ENCODE data around the gene ELF2. TPM values are rescaled to one million over a fixed set of nuclear protein-coding genes. Genes with fewer than 3 reads are reported as not detected.
"Not testable (repeated sequence)": the region's sequence is repeated elsewhere in the genome, so short reads cannot be mapped to it uniquely, and the experiment has no call there.

The ELF2 gene
- total RNA-seq, 2 donors from 2014 or later = 47.6 to 53.9 TPM

DNA sequence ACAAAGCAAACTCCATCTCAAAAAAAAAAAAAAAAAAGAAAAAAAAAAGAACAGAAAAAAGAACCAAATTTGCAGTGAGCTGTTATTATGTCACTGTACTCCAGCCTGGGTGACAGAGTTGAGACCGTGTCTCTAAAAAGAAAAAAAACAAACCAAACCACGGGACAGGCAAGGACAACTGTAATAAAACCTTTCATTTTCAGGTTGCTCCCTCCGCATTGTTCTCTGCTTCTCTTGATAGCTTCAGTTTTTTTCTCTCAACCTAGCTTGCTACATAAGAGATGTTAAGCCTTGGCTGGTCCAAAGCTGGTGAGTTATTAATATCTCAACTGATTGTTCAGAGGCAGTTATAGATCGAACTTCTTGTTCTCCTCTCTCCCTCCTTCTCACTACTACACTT lies 23.1 kb upstream of the ELF2 start:
- Mint-ChIP-seq H3K4me1 (no peaks in the 10 kb centered on the region), H3K27ac (no peak overlapping the region), H3K4me3 (no peak overlapping the region), H3K36me3 (ENCODE audit: low read depth) (no peaks in the 10 kb centered on the region), H3K27me3 (ENCODE audit: insufficient read depth) (no peaks in the 10 kb centered on the region), H3K9me3 (peaks cover 10% of the 10 kb centered on the region)
- Histone ChIP-seq H3K27me3 (ENCODE audit: control insufficient read depth, insufficient read depth, low read length, poor library complexity, severe bottlenecking) (no peaks in the 10 kb centered on the region), H3K4me3 (ENCODE audit: low read length) (no peak overlapping the region), H3K4me1 (ENCODE audit: control insufficient read depth, insufficient read depth, low read length) (no peaks in the 10 kb centered on the region), H3K27ac (ENCODE audit: low read depth, low read length) (no peak overlapping the region), H3K36me3 (ENCODE audit: control insufficient read depth, insufficient read depth, low read length) (no peaks in the 10 kb centered on the region), H3K9ac (ENCODE audit: extremely low read depth, low read length, poor library complexity, severe bottlenecking) (no peak overlapping the region), H3K9me3 (ENCODE audit: control insufficient read depth, low read length) (no peaks in the 10 kb centered on the region)
- WGBS, 2 experiments (ENCODE audit: insufficient coverage in 1 of 2, insufficient read length in 1 of 2) = 89 to 100% methylated on average over 3 of the region's 4 CpGs
- DNase-seq = no peak
- TF ChIP-seq, protein P1, sequence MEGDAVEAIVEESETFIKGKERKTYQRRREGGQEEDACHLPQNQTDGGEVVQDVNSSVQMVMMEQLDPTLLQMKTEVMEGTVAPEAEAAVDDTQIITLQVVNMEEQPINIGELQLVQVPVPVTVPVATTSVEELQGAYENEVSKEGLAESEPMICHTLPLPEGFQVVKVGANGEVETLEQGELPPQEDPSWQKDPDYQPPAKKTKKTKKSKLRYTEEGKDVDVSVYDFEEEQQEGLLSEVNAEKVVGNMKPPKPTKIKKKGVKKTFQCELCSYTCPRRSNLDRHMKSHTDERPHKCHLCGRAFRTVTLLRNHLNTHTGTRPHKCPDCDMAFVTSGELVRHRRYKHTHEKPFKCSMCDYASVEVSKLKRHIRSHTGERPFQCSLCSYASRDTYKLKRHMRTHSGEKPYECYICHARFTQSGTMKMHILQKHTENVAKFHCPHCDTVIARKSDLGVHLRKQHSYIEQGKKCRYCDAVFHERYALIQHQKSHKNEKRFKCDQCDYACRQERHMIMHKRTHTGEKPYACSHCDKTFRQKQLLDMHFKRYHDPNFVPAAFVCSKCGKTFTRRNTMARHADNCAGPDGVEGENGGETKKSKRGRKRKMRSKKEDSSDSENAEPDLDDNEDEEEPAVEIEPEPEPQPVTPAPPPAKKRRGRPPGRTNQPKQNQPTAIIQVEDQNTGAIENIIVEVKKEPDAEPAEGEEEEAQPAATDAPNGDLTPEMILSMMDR (conservative IDR thresholded peaks at IDR 0.05) = no peak

DNA sequence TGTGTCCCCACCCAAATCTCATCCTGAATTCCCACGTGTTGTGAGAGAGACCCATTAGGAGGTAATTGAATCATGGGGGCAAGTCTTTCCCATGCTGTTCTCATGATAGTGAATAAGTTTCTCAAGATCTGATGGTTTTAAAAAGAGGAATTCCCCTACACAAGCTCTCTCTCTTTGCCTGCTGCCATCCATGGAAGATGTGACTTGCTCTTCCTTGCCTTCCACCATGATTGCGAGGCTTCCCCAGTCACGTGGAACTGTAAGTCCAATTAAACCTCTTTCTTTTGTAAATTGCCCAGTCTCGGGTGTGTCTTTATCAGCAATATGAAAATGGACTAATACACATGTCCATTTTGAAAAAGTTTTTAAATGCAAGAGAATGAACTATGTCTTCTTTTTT lies 20.2 kb upstream of the ELF2 start:
- WGBS, 2 experiments (ENCODE audit: insufficient coverage in 1 of 2, insufficient read length in 1 of 2) = 84 to 94% methylated on average over 2 to 4 of the region's 4 CpGs
- H3K4me1 ChIP-seq (ENCODE audit: control insufficient read depth, insufficient read depth, low read length); H3K36me3 ChIP-seq (ENCODE audit: control insufficient read depth, insufficient read depth, low read length); H3K27me3 Mint-ChIP-seq (ENCODE audit: insufficient read depth); H3K27ac Mint-ChIP-seq; H3K9me3 ChIP-seq (ENCODE audit: control insufficient read depth, low read length); DNase-seq; H3K9ac ChIP-seq (ENCODE audit: extremely low read depth, low read length, poor library complexity, severe bottlenecking); H3K9me3 Mint-ChIP-seq; H3K36me3 Mint-ChIP-seq (ENCODE audit: low read depth); H3K27ac ChIP-seq (ENCODE audit: low read depth, low read length); H3K4me3 Mint-ChIP-seq; H3K4me1 Mint-ChIP-seq; H3K4me3 ChIP-seq (ENCODE audit: low read length); H3K27me3 ChIP-seq (ENCODE audit: control insufficient read depth, insufficient read depth, low read length, poor library complexity, severe bottlenecking): not testable (repeated sequence)

DNA sequence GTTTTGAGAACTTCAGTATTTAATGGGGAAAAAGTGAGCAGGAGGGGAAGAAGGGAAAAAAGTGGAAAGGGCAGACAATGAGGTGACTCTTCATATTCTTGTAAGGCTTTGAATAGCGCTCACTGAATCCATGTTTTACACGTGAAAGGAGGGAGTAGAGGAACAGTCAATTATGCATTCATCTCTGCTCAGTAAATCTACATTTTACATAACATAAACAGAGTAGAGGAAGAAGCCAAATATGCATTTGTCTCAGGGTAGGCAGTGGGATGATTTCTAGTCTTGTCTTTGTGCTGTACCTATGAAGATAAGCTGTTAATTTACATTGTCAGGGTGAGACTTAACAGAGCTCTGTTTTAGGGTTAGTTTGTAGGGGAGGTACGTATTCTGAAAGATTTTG lies 19.4 kb upstream of the ELF2 start:
- Mint-ChIP-seq H3K9me3 (peaks cover 10% of the 10 kb centered on the region), H3K4me3 (no peak overlapping the region), H3K4me1 (no peaks in the 10 kb centered on the region), H3K36me3 (ENCODE audit: low read depth) (no peaks in the 10 kb centered on the region), H3K27ac (no peak overlapping the region), H3K27me3 (ENCODE audit: insufficient read depth) (no peaks in the 10 kb centered on the region)
- Histone ChIP-seq H3K4me1 (ENCODE audit: control insufficient read depth, insufficient read depth, low read length) (no peaks in the 10 kb centered on the region), H3K9me3 (ENCODE audit: control insufficient read depth, low read length) (no peaks in the 10 kb centered on the region), H3K4me3 (ENCODE audit: low read length) (no peak overlapping the region), H3K9ac (ENCODE audit: extremely low read depth, low read length, poor library complexity, severe bottlenecking) (no peak overlapping the region), H3K27ac (ENCODE audit: low read depth, low read length) (no peak overlapping the region), H3K27me3 (ENCODE audit: control insufficient read depth, insufficient read depth, low read length, poor library complexity, severe bottlenecking) (no peaks in the 10 kb centered on the region), H3K36me3 (ENCODE audit: control insufficient read depth, insufficient read depth, low read length) (no peaks in the 10 kb centered on the region)
- TF ChIP-seq, protein P1 (conservative IDR thresholded peaks at IDR 0.05) = no peak
- 58% methylated on average over 2 of the region's 3 CpGs; no CpG with 5 or more reads in 1 of the 2 experiments for WGBS, 2 experiments (ENCODE audit: insufficient coverage in 1 of 2, insufficient read length in 1 of 2)
- DNase-seq = no peak

DNA sequence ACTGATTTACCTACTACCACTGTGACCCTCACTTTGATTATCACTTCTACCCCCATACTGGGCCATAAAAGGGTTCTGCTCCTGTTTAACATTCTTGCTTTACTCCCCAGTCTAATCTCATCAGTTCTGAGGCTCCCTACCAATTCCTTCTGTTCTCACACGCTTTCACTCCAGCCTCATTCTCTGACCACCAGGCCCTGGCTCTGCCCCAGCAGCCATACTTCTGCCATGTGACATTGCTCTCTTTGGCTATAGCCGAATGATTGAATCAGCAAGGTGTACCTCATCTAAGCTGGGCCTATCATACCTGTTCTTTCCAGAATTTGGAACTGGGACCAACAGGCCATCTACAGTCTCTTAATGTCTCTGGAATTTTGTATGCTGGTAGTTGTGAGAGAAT lies 14.4 kb upstream of the ELF2 start:
- whole genome bisulfite sequencing, 2 experiments (ENCODE audit: insufficient coverage in 1 of 2, insufficient read length in 1 of 2) = 80 to 100% methylated on average over 2 of the region's 2 CpGs
- Histone ChIP-seq H3K9me3 (ENCODE audit: control insufficient read depth, low read length) (no peaks in the 10 kb centered on the region), H3K36me3 (ENCODE audit: control insufficient read depth, insufficient read depth, low read length) (no peaks in the 10 kb centered on the region), H3K27me3 (ENCODE audit: control insufficient read depth, insufficient read depth, low read length, poor library complexity, severe bottlenecking) (no peaks in the 10 kb centered on the region), H3K4me1 (ENCODE audit: control insufficient read depth, insufficient read depth, low read length) (no peaks in the 10 kb centered on the region), H3K27ac (ENCODE audit: low read depth, low read length) (no peak overlapping the region), H3K4me3 (ENCODE audit: low read length) (no peak overlapping the region), H3K9ac (ENCODE audit: extremely low read depth, low read length, poor library complexity, severe bottlenecking) (no peak overlapping the region)
- Mint-ChIP-seq H3K36me3 (ENCODE audit: low read depth) (no peaks in the 10 kb centered on the region), H3K4me1 (peaks cover 5% of the 10 kb centered on the region), H3K27ac (no peak overlapping the region), H3K4me3 (no peak overlapping the region), H3K9me3 (peaks cover 3% of the 10 kb centered on the region), H3K27me3 (ENCODE audit: insufficient read depth) (no peaks in the 10 kb centered on the region)
- peak; percentile 53 for DNase-seq
- TF ChIP-seq, protein P1 (conservative IDR thresholded peaks at IDR 0.05) = no peak
